ENCODE measurements around the gene ETV2. TPM values are rescaled to one million over a fixed set of nuclear protein-coding genes. Genes with fewer than 3 reads are reported as not detected.

Gene ETV2
- total RNA-seq, 4 donors from 2014 or later: 1.1 to 35.2 (median 3.5) TPM; not detected in 1

DNA sequence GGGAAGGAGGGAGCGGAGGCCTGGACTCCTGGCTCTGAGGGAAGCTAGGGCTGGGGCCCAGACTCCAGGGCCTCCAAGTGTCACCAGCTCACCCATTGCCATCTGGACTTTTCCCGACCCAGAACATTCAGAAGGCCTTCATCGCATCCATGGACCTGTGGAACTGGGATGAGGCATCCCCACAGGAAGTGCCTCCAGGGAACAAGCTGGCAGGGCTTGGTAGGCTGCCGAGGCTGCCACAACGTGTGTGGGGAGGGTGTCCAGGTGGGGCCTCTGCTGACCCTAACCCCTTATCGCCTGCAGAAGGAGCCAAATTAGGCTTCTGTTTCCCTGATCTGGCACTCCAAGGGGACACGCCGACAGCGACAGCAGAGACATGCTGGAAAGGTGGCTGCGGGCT is 767 bp downstream of the ETV2 start:
- H3K4me3 ChIP-seq: no peak overlapping the region
- DNase-seq: no peak
- H3K27ac ChIP-seq: no peak overlapping the region
- peaks cover 8 to 28% (median 21%) of the 10 kb centered on the region in 4 donors for H3K4me1 ChIP-seq
- WGBS, 2 donors (ENCODE audit: low coverage in 1 of 2): 81% methylated on average over 8 of the region's 10 CpGs; no CpG with 5 or more reads in 1 of the 2 donors
- H3K9me3 ChIP-seq: no peaks in the 10 kb centered on the region
- intact Hi-C loops (cut with DNase I; ENCODE audit: low total_unique reads) (no loop called here), in situ Hi-C loops (cut with MboI; ENCODE audit: low pct_ligation_motif_present in 1 of 4, low pct_unique_long_range_greater_than_20kb in 1 of 4, low sequenced_read_pairs in 3 of 4) (no loop called here)
- no peak for TF ChIP-seq POLR2AphosphoS5 (IDR thresholded peaks at IDR 0.05)
- no peak for TF ChIP-seq POLR2A (IDR thresholded peaks at IDR 0.05)
- no peak for TF ChIP-seq CTCF (IDR thresholded peaks at IDR 0.05)
- no peak for TF ChIP-seq EP300 (IDR thresholded peaks at IDR 0.05; ENCODE audit: low read depth)
- peaks cover 0 to 8% (median 3%) of the 10 kb centered on the region in 4 donors for H3K36me3 ChIP-seq
- H3K27me3 ChIP-seq: no peaks in the 10 kb centered on the region

DNA sequence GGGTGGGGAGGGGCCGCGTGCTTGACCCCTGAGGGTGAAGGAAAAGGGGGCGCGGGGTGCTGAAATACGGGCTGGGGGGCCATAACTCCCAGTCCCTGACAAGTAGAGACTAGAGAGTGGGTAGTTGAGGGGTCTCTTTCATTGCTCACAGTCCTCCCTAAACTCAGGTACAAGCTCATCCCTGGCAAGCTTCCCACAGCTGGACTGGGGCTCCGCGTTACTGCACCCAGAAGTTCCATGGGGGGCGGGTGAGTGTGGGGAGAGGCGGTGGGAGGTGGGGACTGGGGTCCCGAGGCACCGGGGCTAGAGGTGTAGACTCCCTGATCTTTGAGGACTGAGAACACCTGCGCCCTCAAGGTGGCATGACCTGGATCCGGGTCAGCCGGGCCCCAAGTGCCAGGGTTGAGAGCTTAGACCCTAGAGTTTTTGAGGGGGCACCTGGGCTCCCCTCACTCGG is 1.3 kb downstream of the ETV2 start:
- DNase-seq: no peak
- Histone ChIP-seq H3K27me3 (no peaks in the 10 kb centered on the region), H3K4me1 (peaks cover 8 to 32% (median 23%) of the 10 kb centered on the region in 4 donors), H3K4me3 (peak overlapping the region; percentile 48 to 70 (median 58)), H3K36me3 (peaks cover 0 to 3% (median under 1%) of the 10 kb centered on the region in 4 donors), H3K27ac (peak overlapping the region; percentile 92 to 95 (median 94)), H3K9me3 (no peaks in the 10 kb centered on the region)
- 22 to 37% methylated on average over 5 to 15 of the region's 15 CpGs for WGBS, 2 donors (ENCODE audit: low coverage in 1 of 2)
- intact Hi-C loops (cut with DNase I; ENCODE audit: low total_unique reads): no loop called here
- TF ChIP-seq POLR2A (IDR thresholded peaks at IDR 0.05) (no peak), EP300 (IDR thresholded peaks at IDR 0.05; ENCODE audit: low read depth) (no peak), CTCF (IDR thresholded peaks at IDR 0.05) (no peak), POLR2AphosphoS5 (IDR thresholded peaks at IDR 0.05) (no peak)
- in situ Hi-C loops (cut with MboI; ENCODE audit: low pct_ligation_motif_present in 1 of 4, low pct_unique_long_range_greater_than_20kb in 1 of 4, low sequenced_read_pairs in 3 of 4): no loop called here

DNA sequence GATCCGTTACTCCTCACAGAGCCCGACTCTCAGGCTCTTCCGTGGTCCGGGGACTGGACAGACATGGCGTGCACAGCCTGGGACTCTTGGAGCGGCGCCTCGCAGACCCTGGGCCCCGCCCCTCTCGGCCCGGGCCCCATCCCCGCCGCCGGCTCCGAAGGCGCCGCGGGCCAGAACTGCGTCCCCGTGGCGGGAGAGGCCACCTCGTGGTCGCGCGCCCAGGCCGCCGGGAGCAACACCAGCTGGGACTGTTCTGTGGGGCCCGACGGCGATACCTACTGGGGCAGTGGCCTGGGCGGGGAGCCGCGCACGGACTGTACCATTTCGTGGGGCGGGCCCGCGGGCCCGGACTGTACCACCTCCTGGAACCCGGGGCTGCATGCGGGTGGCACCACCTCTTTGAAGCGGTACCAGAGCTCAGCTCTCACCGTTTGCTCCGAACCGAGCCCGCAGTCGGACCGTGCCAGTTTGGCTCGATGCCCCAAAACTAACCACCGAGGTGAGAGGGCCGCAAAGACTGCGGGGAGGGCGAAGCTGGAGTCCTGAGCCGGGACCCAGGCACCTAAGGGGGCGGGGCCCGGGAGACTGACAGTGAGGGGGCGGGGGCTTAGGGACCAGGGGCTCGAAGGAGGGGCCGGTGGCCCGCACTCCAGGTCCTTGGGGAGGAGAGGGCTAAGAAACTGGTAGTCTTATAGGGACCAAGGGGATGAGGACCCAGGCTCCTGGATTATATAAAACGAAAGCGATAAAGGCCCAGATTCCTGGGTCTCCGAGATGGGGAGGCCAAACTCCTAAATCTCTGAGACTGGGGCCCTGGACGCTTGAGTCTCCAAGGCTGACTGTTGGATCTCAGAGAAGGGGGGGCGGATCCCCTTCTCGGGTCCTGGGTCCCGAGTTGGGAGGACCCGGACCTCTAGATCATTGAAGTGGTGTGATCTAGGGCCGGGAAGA is 2.0 kb downstream of the ETV2 start:
- Histone ChIP-seq H3K27me3 (no peaks in the 10 kb centered on the region), H3K4me3 (peak overlapping the region; percentile 48 to 70 (median 58)), H3K4me1 (peaks cover 8 to 33% (median 24%) of the 10 kb centered on the region in 4 donors), H3K27ac (peak overlapping the region; percentile 92 to 95 (median 94)), H3K36me3 (no peaks in the 10 kb centered on the region), H3K9me3 (no peaks in the 10 kb centered on the region)
- peak; percentile 71 to 95 (median 91) for TF ChIP-seq POLR2AphosphoS5 (IDR thresholded peaks at IDR 0.05)
- no peak for TF ChIP-seq EP300 (IDR thresholded peaks at IDR 0.05; ENCODE audit: low read depth)
- no peak for TF ChIP-seq CTCF (IDR thresholded peaks at IDR 0.05)
- peak; percentile 71 for TF ChIP-seq POLR2A (IDR thresholded peaks at IDR 0.05)
- in situ Hi-C loops (cut with MboI; ENCODE audit: low pct_ligation_motif_present in 1 of 4, low pct_unique_long_range_greater_than_20kb in 1 of 4, low sequenced_read_pairs in 3 of 4): no loop called here
- intact Hi-C loops (cut with DNase I; ENCODE audit: low total_unique reads): no loop called here
- peak; percentile 91 for DNase-seq
- WGBS, 2 donors (ENCODE audit: low coverage in 1 of 2): 0% methylated on average over 2 to 56 of the region's 69 CpGs

- H3K27me3 ChIP-seq: no peaks in the 10 kb centered on the region
- H3K9me3 ChIP-seq: no peaks in the 10 kb centered on the region
- peak overlapping the region; percentile 92 to 95 (median 94) for H3K27ac ChIP-seq
- WGBS, 2 donors (ENCODE audit: low coverage in 1 of 2): 0 to 1% methylated on average over 2 to 56 of the region's 60 CpGs
- H3K36me3 ChIP-seq: no peaks in the 10 kb centered on the region
- DNase-seq: peak; percentile 98
- H3K4me3 ChIP-seq: peak overlapping the region; percentile 48 to 70 (median 58)
- in situ Hi-C loops (cut with MboI; ENCODE audit: low pct_ligation_motif_present in 1 of 4, low pct_unique_long_range_greater_than_20kb in 1 of 4, low sequenced_read_pairs in 3 of 4): no loop called here
- intact Hi-C loops (cut with DNase I; ENCODE audit: low total_unique reads): no loop called here
- peak; percentile 75 for TF ChIP-seq POLR2A (IDR thresholded peaks at IDR 0.05)
- no peak for TF ChIP-seq EP300 (IDR thresholded peaks at IDR 0.05; ENCODE audit: low read depth)
- peak; percentile 71 to 77 (median 74) for TF ChIP-seq POLR2AphosphoS5 (IDR thresholded peaks at IDR 0.05)
- no peak for TF ChIP-seq CTCF (IDR thresholded peaks at IDR 0.05)
- H3K4me1 ChIP-seq: peaks cover 8 to 40% (median 31%) of the 10 kb centered on the region in 4 donors
These were observed 2.9 kb downstream of the ETV2 start for GRCh38 chr19:35644206-35644986.
